OCI-LY1 (cell line): ENCODE results near the gene CD82.

Experiments
- CTCF ChIP-seq: fragments of 200-600 bp; sonication (generic), shearing (Covaris generic); IDR thresholded peaks from 2 replicates; pipeline ENCODE4 v1.5.1; 2017; ENCODE audit warnings: mild to moderate bottlenecking, antibody characterized with exemption, low read length, moderate library complexity, mixed read lengths
- EZH2 ChIP-seq: fragments of 200-600 bp; sonication (generic), shearing (Covaris generic); IDR thresholded peaks from 2 replicates; pipeline ENCODE4 v1.8.0; 2017; ENCODE audit warnings: borderline replicate concordance, mixed run types, mild to moderate bottlenecking, antibody characterized with exemption, low read length, moderate library complexity, mixed read lengths

GRCh38 chr11:44589301-44589700, 23.8 kb downstream of the CD82 start:
- TF ChIP-seq CTCF = no peak
- TF ChIP-seq EZH2 = no peak
